GM18499 (cell line): ENCODE measurements around the gene COL11A2.

Source experiments
- ATAC-seq: cut with Tn5 transposase; IDR thresholded peaks from one replicate; pipeline ENCODE4 v1.9.1; 2021; ENCODE audit warnings: moderate number of reproducible peaks; ENCODE audit not compliant: insufficient read depth, unreplicated experiment

COL11A2 gene

GRCh38 chr6:33123732-33124524 is 68.3 kb downstream of the COL11A2 start:
- ATAC-seq = no peak

- ATAC-seq = no peak
These were observed 69.1 kb downstream of the COL11A2 start for GRCh38 chr6:33123181-33123580.

- ATAC-seq = no peak
These were observed 72.3 kb downstream of the COL11A2 start for GRCh38 chr6:33120001-33120400.

GRCh38 chr6:33118525-33119123 is 73.6 kb downstream of the COL11A2 start:
- no peak for ATAC-seq

GRCh38 chr6:33117811-33118277 is 74.4 kb downstream of the COL11A2 start:
- no peak for ATAC-seq

GRCh38 chr6:33116841-33117711 is 75.2 kb downstream of the COL11A2 start:
- ATAC-seq = no peak

- no peak for ATAC-seq
These were observed 75.8 kb downstream of the COL11A2 start for GRCh38 chr6:33116417-33116816.

- no peak for ATAC-seq
These were observed 77.9 kb downstream of the COL11A2 start for GRCh38 chr6:33114406-33114805.

GRCh38 chr6:33113755-33114154 is 78.5 kb downstream of the COL11A2 start:
- no peak for ATAC-seq
